Panc1 (cell line): ENCODE measurements around the gene SCD5.

Experiments used
- REST ChIP-seq, 2 experiments: IDR thresholded peaks; 2 replicates each; pipeline ENCODE4 v1.6.1; 2011 to 2012; ENCODE audit warnings: low read depth in 2 of 2, control low read depth in 1 of 2, low read length in 1 of 2, mild to moderate bottlenecking in 1 of 2, moderate library complexity in 1 of 2; ENCODE audit not compliant: insufficient read depth in 1 of 2
- SIN3A ChIP-seq: IDR thresholded peaks from 2 replicates; pipeline ENCODE4 v1.6.1; 2012; ENCODE audit warnings: low read depth, mild to moderate bottlenecking, low read length, moderate library complexity, borderline replicate concordance; ENCODE audit not compliant: insufficient read depth
- TF ChIP-seq, protein P1 (sequence below): fragments of 450-650 bp; IDR thresholded peaks from 2 replicates; pipeline ENCODE4 v1.5.1; 2017; ENCODE audit warnings: mild to moderate bottlenecking

- TF ChIP-seq, protein P1, sequence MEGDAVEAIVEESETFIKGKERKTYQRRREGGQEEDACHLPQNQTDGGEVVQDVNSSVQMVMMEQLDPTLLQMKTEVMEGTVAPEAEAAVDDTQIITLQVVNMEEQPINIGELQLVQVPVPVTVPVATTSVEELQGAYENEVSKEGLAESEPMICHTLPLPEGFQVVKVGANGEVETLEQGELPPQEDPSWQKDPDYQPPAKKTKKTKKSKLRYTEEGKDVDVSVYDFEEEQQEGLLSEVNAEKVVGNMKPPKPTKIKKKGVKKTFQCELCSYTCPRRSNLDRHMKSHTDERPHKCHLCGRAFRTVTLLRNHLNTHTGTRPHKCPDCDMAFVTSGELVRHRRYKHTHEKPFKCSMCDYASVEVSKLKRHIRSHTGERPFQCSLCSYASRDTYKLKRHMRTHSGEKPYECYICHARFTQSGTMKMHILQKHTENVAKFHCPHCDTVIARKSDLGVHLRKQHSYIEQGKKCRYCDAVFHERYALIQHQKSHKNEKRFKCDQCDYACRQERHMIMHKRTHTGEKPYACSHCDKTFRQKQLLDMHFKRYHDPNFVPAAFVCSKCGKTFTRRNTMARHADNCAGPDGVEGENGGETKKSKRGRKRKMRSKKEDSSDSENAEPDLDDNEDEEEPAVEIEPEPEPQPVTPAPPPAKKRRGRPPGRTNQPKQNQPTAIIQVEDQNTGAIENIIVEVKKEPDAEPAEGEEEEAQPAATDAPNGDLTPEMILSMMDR, result no peak
- TF ChIP-seq SIN3A (no peak), REST (IDR thresholded peaks at IDR 0.05; ENCODE audit: insufficient read depth in 1 of 2, low read depth in 2 of 2, low read length in 1 of 2) (no peak)
Measured at GRCh38 chr4:82755650-82756049, 42.9 kb downstream of the SCD5 start.
